GM12878 (cell line): ENCODE measurements around the gene TBC1D1.

Experiments
- RBBP5 ChIP-seq: fragments of 200-600 bp; sonication (generic); conservative IDR thresholded peaks from 2 replicates; pipeline ENCODE4 v1.6.1; 2016
- SIN3A ChIP-seq: IDR thresholded peaks from 2 replicates; pipeline ENCODE4 v1.6.1; 2012; ENCODE audit warnings: low read depth, low read length, improper control_type of control experiment
- YY1 ChIP-seq: IDR thresholded peaks from 2 replicates; pipeline ENCODE4 v1.6.1; 2011; ENCODE audit warnings: low read depth, mild to moderate bottlenecking, low read length

GRCh38 chr4:37982736-37983135 lies 91.9 kb downstream of the TBC1D1 start:
- TF ChIP-seq RBBP5, result no peak
- TF ChIP-seq SIN3A, result no peak
- no peak for TF ChIP-seq YY1
